HEK293 (cell line): ENCODE results near the gene MEGF6.
A peak's percentile ranks its signal among the peaks of the same experiment; 100 is the strongest.

Experiments used
- CTCF ChIA-PET: fragments of 350-600 bp; formaldehyde crosslinking; extraction: SDS; loops from one replicate; lab custom pipeline; 2021; ENCODE audit warnings: antibody characterized with exemption; lab: Yijun Ruan, JAX
- POLR2A ChIA-PET: fragments of 300-600 bp; formaldehyde crosslinking; extraction: SDS; loops from one replicate; lab custom pipeline; 2020; ENCODE audit warnings: antibody characterized with exemption, inconsistent platforms; lab: Yijun Ruan, JAX
- H3K27ac ChIP-seq: fragments of 200-500 bp; sonication (Bioruptor generic); 2 replicates; pipeline ENCODE4 v1.5.1; 2014; ENCODE audit warnings: low read depth, low read length, control low read depth, inconsistent platforms; ENCODE audit errors: extremely low read depth
- H3K36me3 ChIP-seq, 2 experiments: fragments of 200-500 bp in 1 of 2; sonication (Bioruptor generic) in 1 of 2; 1 replicate in 1 of 2; 2 replicates in 1 of 2; pipeline ENCODE4 v1.5.1; 2014 to 2017; ENCODE audit warnings: inconsistent platforms in 2 of 2, low read length in 2 of 2; ENCODE audit not compliant: control insufficient read depth in 2 of 2, insufficient read depth in 1 of 2
- H3K4me1 ChIP-seq: fragments of 200-500 bp; sonication (Bioruptor generic); 2 replicates; pipeline ENCODE4 v1.5.1; 2014; ENCODE audit warnings: mild to moderate bottlenecking, low read length, inconsistent platforms; ENCODE audit not compliant: control insufficient read depth, insufficient read depth
- H3K4me3 ChIP-seq: 2 replicates; pipeline ENCODE4 v1.5.1; 2011; ENCODE audit warnings: low read depth, mild to moderate bottlenecking, control low read depth, low read length, moderate library complexity
- H3K9me3 ChIP-seq: fragments of 200-500 bp; sonication (Bioruptor generic); 2 replicates; pipeline ENCODE4 v1.5.1; 2014; ENCODE audit warnings: low read depth, low read length, inconsistent platforms; ENCODE audit not compliant: control insufficient read depth, insufficient read depth
- BCL11B ChIP-seq: fragments of 450-650 bp; formaldehyde crosslinking; IDR thresholded peaks from 2 replicates; pipeline ENCODE4 v1.5.1; 2016; ENCODE audit warnings: low read depth, missing biosample characterization, missing genetic modification characterization
- EGR2 ChIP-seq: fragments of 450-650 bp; formaldehyde crosslinking; IDR thresholded peaks from 2 replicates; pipeline ENCODE4 v1.5.1; 2016; ENCODE audit warnings: low read depth, missing biosample characterization, missing genetic modification characterization
- GLIS1 ChIP-seq: fragments of 450-650 bp; formaldehyde crosslinking; IDR thresholded peaks from 2 replicates; pipeline ENCODE4 v1.5.1; 2016; ENCODE audit warnings: missing biosample characterization, missing genetic modification characterization
- KLF7 ChIP-seq: fragments of 450-650 bp; formaldehyde crosslinking; IDR thresholded peaks from 2 replicates; pipeline ENCODE4 v1.5.1; 2016; ENCODE audit warnings: missing biosample characterization, missing genetic modification characterization, borderline replicate concordance
- KLF8 ChIP-seq: fragments of 450-650 bp; formaldehyde crosslinking; IDR thresholded peaks from 2 replicates; pipeline ENCODE4 v1.5.1; 2016; ENCODE audit warnings: missing biosample characterization, missing genetic modification characterization
- OVOL3 ChIP-seq: fragments of 450-650 bp; formaldehyde crosslinking; IDR thresholded peaks from 2 replicates; pipeline ENCODE4 v1.5.1; 2016; ENCODE audit warnings: missing biosample characterization, missing genetic modification characterization
- PRDM1 ChIP-seq: fragments of 450-650 bp; formaldehyde crosslinking; IDR thresholded peaks from 2 replicates; pipeline ENCODE4; 2016; ENCODE audit warnings: missing biosample characterization, missing genetic modification characterization
- SP7 ChIP-seq: fragments of 450-650 bp; formaldehyde crosslinking; IDR thresholded peaks from 2 replicates; pipeline ENCODE4 v1.5.1; 2016; ENCODE audit warnings: missing biosample characterization, missing genetic modification characterization
- ZFHX2 ChIP-seq: fragments of 450-650 bp; formaldehyde crosslinking; conservative IDR thresholded peaks from 2 replicates; pipeline ENCODE4 v1.5.1; 2016; ENCODE audit warnings: missing biosample characterization, missing genetic modification characterization
- ZFP69B ChIP-seq: fragments of 450-650 bp; formaldehyde crosslinking; IDR thresholded peaks from 2 replicates; pipeline ENCODE4 v1.5.1; 2016; ENCODE audit warnings: missing biosample characterization, missing genetic modification characterization
- ZNF112 ChIP-seq: fragments of 450-650 bp; formaldehyde crosslinking; IDR thresholded peaks from 2 replicates; pipeline ENCODE4 v1.5.0; 2017; ENCODE audit warnings: missing biosample characterization, missing genetic modification characterization
- ZNF140 ChIP-seq: fragments of 450-650 bp; formaldehyde crosslinking; IDR thresholded peaks from 2 replicates; pipeline ENCODE4 v1.5.1; 2016; ENCODE audit warnings: missing biosample characterization, missing genetic modification characterization
- ZNF239 ChIP-seq: fragments of 450-650 bp; formaldehyde crosslinking; IDR thresholded peaks from 2 replicates; pipeline ENCODE4 v1.5.1; 2016; ENCODE audit warnings: missing biosample characterization, missing genetic modification characterization
- ZNF596 ChIP-seq: fragments of 450-650 bp; IDR thresholded peaks from 2 replicates; pipeline ENCODE4 v1.5.0; 2018; ENCODE audit warnings: missing biosample characterization, mild to moderate bottlenecking, missing genetic modification characterization, moderate library complexity
- ZNF600 ChIP-seq: fragments of 450-650 bp; formaldehyde crosslinking; IDR thresholded peaks from 2 replicates; pipeline ENCODE4 v1.5.1; 2016; ENCODE audit warnings: missing biosample characterization, missing genetic modification characterization
- ZNF624 ChIP-seq: fragments of 450-650 bp; formaldehyde crosslinking; IDR thresholded peaks from 2 replicates; pipeline ENCODE4 v1.5.1; 2017; ENCODE audit warnings: missing biosample characterization, missing genetic modification characterization
- ZNF707 ChIP-seq: fragments of 450-650 bp; formaldehyde crosslinking; IDR thresholded peaks from 2 replicates; pipeline ENCODE4 v1.5.1; 2016; ENCODE audit warnings: missing biosample characterization, missing genetic modification characterization
- TF ChIP-seq, protein P1 (sequence below): fragments of 450-650 bp; formaldehyde crosslinking; IDR thresholded peaks from 2 replicates; pipeline ENCODE4 v1.5.1; 2017; ENCODE audit warnings: missing biosample characterization, missing genetic modification characterization
- TF ChIP-seq, protein P2 (sequence below): fragments of 450-650 bp; formaldehyde crosslinking; IDR thresholded peaks from 2 replicates; pipeline ENCODE4 v1.5.1; 2016; ENCODE audit warnings: missing biosample characterization, missing genetic modification characterization
- TF ChIP-seq, protein P3 (sequence below): fragments of 450-650 bp; formaldehyde crosslinking; IDR thresholded peaks from 2 replicates; pipeline ENCODE4 v1.5.1; 2016; ENCODE audit warnings: missing biosample characterization, missing genetic modification characterization

MEGF6 gene

DNA sequence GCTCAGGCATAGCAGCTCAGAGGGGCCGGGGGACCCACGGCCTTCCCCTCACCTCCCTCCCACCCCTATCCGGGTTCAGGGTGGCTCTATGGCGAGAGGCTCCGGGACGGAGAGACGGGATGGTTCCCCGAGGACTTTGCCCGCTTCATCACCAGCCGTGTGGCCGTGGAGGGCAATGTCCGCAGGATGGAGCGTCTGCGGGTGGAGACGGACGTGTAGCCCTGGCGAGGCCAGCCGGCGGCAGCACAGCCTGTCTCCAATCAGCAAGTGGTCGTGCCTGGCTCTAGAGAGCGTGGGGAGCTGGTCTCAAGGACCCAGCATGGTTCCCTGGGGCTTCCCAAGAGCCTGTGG is 131.0 kb downstream of the MEGF6 start:
- no peaks in the 10 kb centered on the region for H3K36me3 ChIP-seq
- H3K9me3 ChIP-seq: no peaks in the 10 kb centered on the region
- H3K4me3 ChIP-seq: no peak overlapping the region
- ChIA-PET POLR2A (no interaction called here), CTCF (interaction anchor here (0.7 to 1.4 kb wide), 3 partner anchors 11 to 139 kb away, joined by 3 read pairs; no protein-coding TSS in a partner anchor)
- no peaks in the 10 kb centered on the region for H3K4me1 ChIP-seq
- TF ChIP-seq ZNF600 (tag by site-specific recombination) (peak; percentile 39), BCL11B (no peak), EGR2 (tag by site-specific recombination) (no peak)
- TF ChIP-seq, protein P1, sequence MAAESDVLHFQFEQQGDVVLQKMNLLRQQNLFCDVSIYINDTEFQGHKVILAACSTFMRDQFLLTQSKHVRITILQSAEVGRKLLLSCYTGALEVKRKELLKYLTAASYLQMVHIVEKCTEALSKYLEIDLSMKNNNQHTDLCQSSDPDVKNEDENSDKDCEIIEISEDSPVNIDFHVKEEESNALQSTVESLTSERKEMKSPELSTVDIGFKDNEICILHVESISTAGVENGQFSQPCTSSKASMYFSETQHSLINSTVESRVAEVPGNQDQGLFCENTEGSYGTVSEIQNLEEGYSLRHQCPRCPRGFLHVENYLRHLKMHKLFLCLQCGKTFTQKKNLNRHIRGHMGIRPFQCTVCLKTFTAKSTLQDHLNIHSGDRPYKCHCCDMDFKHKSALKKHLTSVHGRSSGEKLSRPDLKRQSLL (tag by site-specific recombination): peak; percentile 62; the same call in 1 of the 2 replicates
- no peak overlapping the region for H3K27ac ChIP-seq

DNA sequence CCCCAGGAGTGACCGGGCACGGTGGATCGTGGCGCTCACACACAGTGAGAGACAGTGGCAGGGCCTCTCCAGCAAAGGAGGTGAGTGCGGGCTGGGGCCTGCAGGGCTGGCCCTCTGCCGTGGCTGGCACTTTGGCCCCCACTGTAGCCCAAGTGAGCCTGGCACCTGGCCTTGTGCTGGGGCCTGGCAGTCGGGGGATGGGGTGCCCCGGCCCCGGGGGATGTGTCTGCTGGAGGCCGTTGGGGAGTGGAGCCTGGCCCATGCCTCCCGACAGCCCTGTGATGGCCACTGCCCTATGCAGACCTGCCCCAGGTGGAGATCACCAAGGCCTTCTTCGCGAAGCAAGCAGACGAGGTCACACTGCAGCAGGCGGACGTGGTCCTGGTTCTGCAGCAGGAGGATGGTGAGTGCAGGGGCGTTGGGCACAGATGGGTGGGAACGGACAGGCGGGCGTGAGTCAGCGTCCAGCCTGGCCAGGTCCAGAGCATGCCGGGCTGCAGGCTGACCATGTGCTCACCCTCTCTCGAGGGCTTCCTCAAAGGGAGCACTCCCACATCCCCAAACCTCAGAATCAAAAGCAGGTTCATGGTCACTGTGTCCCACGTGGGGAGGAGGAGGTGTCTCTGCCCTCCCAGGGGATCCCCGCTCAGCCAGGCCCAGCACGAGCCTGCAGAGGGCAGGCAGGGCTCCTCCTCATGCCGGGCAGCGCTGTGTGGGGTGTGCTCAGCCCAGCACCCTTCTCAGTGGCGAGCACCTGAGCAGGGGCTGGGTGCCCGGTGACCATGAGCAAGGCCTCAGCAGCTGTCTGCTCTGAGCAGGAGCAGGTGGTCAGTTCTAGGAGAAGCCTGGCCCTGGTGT is 131.6 kb downstream of the MEGF6 start:
- H3K27ac ChIP-seq: no peak overlapping the region
- TF ChIP-seq ZFP69B (tag by site-specific recombination): no peak
- TF ChIP-seq KLF8 (tag by site-specific recombination): no peak
- TF ChIP-seq, protein P2, sequence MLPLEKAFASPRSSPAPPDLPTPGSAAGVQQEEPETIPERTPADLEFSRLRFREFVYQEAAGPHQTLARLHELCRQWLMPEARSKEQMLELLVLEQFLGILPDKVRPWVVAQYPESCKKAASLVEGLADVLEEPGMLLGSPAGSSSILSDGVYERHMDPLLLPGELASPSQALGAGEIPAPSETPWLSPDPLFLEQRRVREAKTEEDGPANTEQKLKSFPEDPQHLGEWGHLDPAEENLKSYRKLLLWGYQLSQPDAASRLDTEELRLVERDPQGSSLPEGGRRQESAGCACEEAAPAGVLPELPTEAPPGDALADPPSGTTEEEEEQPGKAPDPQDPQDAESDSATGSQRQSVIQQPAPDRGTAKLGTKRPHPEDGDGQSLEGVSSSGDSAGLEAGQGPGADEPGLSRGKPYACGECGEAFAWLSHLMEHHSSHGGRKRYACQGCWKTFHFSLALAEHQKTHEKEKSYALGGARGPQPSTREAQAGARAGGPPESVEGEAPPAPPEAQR: no peak
- TF ChIP-seq KLF7 (tag by site-specific recombination): no peak
- no peak for TF ChIP-seq GLIS1
- TF ChIP-seq ZNF624 (tag by site-specific recombination): no peak
- no peak for TF ChIP-seq ZNF140 (tag by site-specific recombination)
- TF ChIP-seq ZNF596: no peak
- TF ChIP-seq ZNF112 (tag by site-specific recombination): no peak
- no peak for TF ChIP-seq EGR2 (tag by site-specific recombination)
- TF ChIP-seq, protein P3, sequence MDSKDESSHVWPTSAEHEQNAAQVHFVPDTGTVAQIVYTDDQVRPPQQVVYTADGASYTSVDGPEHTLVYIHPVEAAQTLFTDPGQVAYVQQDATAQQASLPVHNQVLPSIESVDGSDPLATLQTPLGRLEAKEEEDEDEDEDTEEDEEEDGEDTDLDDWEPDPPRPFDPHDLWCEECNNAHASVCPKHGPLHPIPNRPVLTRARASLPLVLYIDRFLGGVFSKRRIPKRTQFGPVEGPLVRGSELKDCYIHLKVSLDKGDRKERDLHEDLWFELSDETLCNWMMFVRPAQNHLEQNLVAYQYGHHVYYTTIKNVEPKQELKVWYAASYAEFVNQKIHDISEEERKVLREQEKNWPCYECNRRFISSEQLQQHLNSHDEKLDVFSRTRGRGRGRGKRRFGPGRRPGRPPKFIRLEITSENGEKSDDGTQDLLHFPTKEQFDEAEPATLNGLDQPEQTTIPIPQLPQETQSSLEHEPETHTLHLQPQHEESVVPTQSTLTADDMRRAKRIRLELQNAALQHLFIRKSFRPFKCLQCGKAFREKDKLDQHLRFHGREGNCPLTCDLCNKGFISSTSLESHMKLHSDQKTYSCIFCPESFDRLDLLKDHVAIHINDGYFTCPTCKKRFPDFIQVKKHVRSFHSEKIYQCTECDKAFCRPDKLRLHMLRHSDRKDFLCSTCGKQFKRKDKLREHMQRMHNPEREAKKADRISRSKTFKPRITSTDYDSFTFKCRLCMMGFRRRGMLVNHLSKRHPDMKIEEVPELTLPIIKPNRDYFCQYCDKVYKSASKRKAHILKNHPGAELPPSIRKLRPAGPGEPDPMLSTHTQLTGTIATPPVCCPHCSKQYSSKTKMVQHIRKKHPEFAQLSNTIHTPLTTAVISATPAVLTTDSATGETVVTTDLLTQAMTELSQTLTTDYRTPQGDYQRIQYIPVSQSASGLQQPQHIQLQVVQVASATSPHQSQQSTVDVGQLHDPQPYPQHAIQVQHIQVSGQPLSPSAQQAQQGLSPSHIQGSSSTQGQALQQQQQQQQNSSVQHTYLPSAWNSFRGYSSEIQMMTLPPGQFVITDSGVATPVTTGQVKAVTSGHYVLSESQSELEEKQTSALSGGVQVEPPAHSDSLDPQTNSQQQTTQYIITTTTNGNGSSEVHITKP (tag by site-specific recombination): no peak
- TF ChIP-seq ZNF239 (tag by site-specific recombination): no peak
- no peak for TF ChIP-seq ZNF707 (tag by site-specific recombination)
- TF ChIP-seq OVOL3: no peak
- no peak for TF ChIP-seq PRDM1 (tag by site-specific recombination)
- no peak for TF ChIP-seq SP7
- no peak for TF ChIP-seq ZFHX2
- TF ChIP-seq, all 188 proteins: peak for 0
- CTCF ChIA-PET: interaction anchor here (0.7 to 1.4 kb wide), 3 partner anchors 11 to 139 kb away, joined by 3 read pairs; no protein-coding TSS in a partner anchor
- POLR2A ChIA-PET: no interaction called here
- Histone ChIP-seq H3K4me3 (no peak overlapping the region), H3K36me3 (no peaks in the 10 kb centered on the region), H3K4me1 (no peaks in the 10 kb centered on the region), H3K9me3 (no peaks in the 10 kb centered on the region)
